Peyer's patch (tissue), 4 donors: ENCODE results near the gene NDUFS5.

ENCODE experiments used
- POLR2A ChIP-seq, 2 donors: fragments of 450-650 bp; IDR thresholded peaks; one replicate each; pipeline ENCODE4 v1.5.1; 2017; ENCODE audit warnings: antibody characterized with exemption in 2 of 2, mild to moderate bottlenecking in 2 of 2, moderate library complexity in 2 of 2
- TF ChIP-seq, protein P1 (sequence below), 6 experiments: fragments of 450-650 bp in 4 of 6; fragments of 200-600 bp in 2 of 6; sonication (generic) in 1 of 6; IDR thresholded peaks; one replicate each; pipeline ENCODE4 v1.5.1; 2017 to 2019; ENCODE audit warnings: antibody characterized with exemption in 6 of 6, mild to moderate bottlenecking in 3 of 6, moderate library complexity in 1 of 6

DNA sequence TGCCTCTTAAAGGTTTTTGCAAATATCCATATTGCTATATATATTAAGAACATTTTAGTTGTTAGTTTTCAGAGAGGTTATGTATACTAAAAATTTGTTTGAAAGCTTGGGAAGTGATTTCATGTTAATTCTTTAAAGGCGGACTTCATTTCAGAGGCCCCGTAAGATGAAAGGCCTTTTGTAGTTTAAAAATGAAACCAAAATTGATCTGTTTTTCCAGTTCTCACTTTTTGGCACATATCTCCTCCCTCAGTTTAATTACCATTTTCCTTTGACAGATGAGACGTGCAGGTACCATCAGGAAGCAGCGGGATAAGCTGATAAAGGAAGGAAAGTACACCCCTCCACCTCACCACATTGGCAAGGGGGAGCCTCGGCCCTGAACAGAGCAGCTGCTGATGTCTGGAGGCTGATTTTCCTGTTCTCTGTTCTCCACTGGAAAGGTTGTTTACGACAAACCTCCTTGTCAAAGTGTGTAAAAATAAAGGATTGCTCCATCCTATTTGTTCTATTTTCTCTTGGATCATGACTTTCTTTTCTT is 8.0 kb downstream of the NDUFS5 start:
- no peak for TF ChIP-seq POLR2A (IDR thresholded peaks at IDR 0.05)
- TF ChIP-seq, protein P1, sequence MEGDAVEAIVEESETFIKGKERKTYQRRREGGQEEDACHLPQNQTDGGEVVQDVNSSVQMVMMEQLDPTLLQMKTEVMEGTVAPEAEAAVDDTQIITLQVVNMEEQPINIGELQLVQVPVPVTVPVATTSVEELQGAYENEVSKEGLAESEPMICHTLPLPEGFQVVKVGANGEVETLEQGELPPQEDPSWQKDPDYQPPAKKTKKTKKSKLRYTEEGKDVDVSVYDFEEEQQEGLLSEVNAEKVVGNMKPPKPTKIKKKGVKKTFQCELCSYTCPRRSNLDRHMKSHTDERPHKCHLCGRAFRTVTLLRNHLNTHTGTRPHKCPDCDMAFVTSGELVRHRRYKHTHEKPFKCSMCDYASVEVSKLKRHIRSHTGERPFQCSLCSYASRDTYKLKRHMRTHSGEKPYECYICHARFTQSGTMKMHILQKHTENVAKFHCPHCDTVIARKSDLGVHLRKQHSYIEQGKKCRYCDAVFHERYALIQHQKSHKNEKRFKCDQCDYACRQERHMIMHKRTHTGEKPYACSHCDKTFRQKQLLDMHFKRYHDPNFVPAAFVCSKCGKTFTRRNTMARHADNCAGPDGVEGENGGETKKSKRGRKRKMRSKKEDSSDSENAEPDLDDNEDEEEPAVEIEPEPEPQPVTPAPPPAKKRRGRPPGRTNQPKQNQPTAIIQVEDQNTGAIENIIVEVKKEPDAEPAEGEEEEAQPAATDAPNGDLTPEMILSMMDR (IDR thresholded peaks at IDR 0.05): no peak
